WI38 (cell line): ENCODE measurements around the gene SHISA6.
"Not testable (repeated sequence)": the region's sequence is repeated elsewhere in the genome, so short reads cannot be mapped to it uniquely, and the experiment has no call there.

Experiments
- H3K4me3 ChIP-seq: 2 replicates; pipeline ENCODE4 v1.5.1; 2011; ENCODE audit warnings: low read depth, mild to moderate bottlenecking, control low read depth, low read length
- CTCF ChIP-seq: IDR thresholded peaks from 2 replicates; pipeline ENCODE4 v1.5.1; 2012; ENCODE audit warnings: low read depth, mild to moderate bottlenecking, control low read depth, low read length

SHISA6 gene

DNA sequence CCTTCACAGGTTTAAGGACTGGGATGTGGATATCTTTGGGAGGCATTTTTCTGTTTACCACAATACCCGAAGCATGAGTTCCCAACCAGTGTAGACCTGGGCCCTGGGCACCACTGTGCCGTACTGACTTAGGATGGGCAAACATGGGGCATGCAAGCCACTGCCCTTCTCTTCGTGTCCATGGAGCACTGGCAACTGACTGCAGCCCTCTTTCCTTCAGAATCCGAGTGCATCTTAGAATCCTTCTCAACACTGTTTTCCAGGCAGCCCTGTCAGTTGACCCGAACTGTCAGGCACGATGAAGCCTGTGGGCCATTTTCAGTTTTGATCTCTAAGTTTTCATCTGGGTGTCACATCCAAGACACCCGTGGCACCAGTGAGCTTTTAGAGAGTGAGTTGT lies 59.2 kb downstream of the SHISA6 start:
- no peak overlapping the region for H3K4me3 ChIP-seq
- no peak for TF ChIP-seq CTCF

DNA sequence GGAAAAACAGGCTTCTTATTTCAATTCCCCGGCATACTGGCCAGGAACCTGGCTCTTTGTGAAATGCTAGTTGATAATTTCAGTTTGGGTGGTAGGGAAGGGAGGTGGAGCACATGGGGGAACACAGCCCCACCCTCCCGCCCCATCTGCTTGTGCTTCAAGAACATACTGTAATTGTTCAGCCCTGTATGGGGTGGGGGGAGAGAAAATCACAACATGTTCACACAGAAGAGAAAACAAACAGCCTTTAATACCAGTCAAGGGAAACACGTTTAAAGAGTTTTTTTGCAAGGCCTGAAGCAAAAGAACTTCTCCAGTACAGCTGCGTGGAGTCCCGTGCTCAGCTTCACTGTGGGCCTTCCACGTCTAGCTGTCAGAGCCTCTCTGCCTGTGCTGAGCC lies 59.7 kb downstream of the SHISA6 start:
- TF ChIP-seq CTCF = no peak

DNA sequence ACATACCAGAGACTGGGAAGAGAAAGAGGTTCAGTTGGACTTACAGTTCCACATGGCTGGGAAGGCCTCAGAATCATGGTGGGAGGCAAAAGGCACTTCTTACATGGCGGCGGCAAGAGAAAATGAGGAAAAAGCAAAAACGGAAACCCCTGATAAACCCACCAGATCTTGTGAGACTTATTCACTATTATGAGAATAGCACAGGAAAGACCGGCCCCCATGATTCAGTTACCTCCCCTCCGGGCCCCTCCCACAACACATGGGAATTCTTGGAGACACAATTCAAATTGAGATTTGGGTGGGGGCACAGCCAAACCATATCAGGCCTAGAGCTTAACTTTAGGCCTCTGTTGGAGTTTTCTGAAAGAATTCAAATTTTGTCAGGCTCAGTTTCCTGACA lies 60.9 kb downstream of the SHISA6 start:
- not testable (repeated sequence) for H3K4me3 ChIP-seq

More for the DNA sequence above, 59.7 kb downstream of the SHISA6 start:
- no peak overlapping the region for H3K4me3 ChIP-seq

- no peak for TF ChIP-seq CTCF
- H3K4me3 ChIP-seq = no peak overlapping the region
Observed at GRCh38 chr17:11302401-11303186, 61.6 kb downstream of the SHISA6 start.

DNA sequence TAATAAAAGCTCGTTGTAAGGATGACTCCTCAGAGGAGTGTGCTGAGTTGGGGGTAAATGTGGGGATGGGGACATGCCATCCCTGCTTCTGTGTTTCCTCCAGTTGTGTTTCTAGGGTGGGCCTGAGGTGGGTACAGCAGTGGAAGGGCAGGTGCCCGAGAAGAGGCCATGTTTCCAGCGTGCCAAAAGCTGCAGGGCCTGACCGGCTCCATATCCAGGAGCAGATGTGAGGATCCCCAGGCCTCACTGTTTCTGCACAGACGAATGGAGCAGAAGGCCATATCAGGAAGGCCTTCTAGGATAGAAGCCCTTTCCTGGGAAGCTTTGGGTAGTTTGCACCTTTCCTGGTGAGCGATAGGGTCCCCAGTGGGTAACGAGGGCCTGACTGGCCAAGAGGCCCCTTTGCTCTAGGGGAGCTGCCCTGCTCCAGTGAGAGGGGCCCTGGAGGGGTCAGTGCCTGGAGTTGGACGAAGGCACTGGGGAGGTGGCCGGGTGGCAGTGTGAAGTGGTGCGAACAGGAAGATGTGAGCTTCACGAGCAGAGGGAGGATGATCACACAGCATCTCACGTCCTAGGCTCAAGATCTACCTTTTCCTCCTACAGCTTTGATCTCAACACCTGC lies 62.9 kb downstream of the SHISA6 start:
- H3K4me3 ChIP-seq = no peak overlapping the region
- no peak for TF ChIP-seq CTCF

DNA sequence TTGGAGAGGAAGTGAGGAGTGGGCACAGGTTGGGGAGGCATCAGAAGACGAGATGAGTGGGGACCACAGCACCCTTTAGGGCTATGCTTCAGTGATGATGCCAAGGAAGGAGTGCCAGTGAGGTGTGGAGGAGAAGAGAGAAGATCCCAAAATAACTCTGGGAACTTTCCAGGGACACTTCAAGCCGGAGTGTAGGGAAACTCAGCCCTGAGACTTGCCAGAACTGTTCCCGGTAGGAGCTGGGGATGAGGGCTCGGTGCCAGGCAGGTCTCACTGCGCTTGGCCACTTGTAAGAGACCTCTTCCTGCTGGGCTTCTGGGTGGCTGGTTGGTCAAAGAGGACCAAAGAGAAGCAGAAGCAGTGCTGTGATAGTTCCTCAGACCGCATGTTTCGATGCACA lies 63.6 kb downstream of the SHISA6 start:
- no peak for TF ChIP-seq CTCF
- H3K4me3 ChIP-seq = no peak overlapping the region

DNA sequence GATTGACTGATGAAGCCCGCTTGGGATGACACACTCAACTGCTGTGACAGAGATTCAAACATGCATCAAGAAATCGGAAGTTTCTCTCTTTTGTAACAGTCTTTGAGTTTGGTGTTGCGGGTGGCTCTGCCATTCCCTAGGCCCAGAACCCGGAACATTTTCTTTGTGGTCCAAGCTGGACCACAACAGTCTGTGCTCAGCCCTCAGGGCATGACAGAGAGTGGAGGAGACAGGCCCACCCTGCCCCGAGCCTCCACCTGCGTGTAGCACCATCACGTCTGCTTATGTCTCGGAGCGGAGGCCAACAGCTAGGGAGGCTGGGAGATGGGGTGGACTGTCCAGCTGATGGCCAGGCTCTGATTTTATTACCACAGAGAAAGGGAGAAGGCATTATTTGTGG lies 64.5 kb downstream of the SHISA6 start:
- no peak overlapping the region for H3K4me3 ChIP-seq
- TF ChIP-seq CTCF = no peak
